ENCODE results near the gene NET1.

DNA sequence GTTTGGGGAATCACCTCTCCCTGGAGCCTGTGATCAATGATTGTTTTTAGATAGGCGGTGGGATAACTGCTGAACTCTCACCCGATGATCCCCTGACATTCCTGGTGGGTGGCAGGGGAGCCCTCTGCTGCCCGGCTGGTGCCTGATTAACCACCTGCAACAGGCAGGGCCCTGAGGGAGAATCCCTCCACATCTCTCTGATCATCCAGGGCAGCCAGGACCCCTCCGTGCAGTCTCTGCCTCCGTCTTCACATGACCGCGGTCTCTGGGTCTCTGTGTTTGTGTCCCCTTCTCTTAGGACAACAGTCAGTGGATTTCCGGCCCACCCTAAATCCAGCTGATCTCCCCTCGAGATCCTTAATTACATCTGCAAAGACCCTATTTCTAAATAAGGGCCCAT lies 69.7 kb downstream of the NET1 start:
- TF ChIP-seq, protein P1, sequence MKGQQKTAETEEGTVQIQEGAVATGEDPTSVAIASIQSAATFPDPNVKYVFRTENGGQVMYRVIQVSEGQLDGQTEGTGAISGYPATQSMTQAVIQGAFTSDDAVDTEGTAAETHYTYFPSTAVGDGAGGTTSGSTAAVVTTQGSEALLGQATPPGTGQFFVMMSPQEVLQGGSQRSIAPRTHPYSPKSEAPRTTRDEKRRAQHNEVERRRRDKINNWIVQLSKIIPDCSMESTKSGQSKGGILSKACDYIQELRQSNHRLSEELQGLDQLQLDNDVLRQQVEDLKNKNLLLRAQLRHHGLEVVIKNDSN (IDR thresholded peaks at IDR 0.05): no peak
- no peak for TF ChIP-seq FOXM1 (IDR thresholded peaks at IDR 0.05; ENCODE audit: borderline replicate concordance, low read depth)
- no peak for TF ChIP-seq RAD21 (IDR thresholded peaks at IDR 0.05; ENCODE audit: low read depth)
- no peak for TF ChIP-seq TEAD4 (IDR thresholded peaks at IDR 0.05)
- no peak for TF ChIP-seq CEBPB (IDR thresholded peaks at IDR 0.05)
